HEK293T (cell line): ENCODE measurements around the gene PHYH.

Source experiments
- ARNT ChIP-seq: fragments of 450-650 bp; IDR thresholded peaks from 2 replicates; pipeline ENCODE4 v1.6.1; 2017; ENCODE audit warnings: mild to moderate bottlenecking
- CTBP1 ChIP-seq: fragments of 450-650 bp; IDR thresholded peaks from 2 replicates; pipeline ENCODE4 v1.6.1; 2016; ENCODE audit warnings: borderline replicate concordance
- ELF4 ChIP-seq: fragments of 450-650 bp; IDR thresholded peaks from 2 replicates; pipeline ENCODE4 v1.6.1; 2017; ENCODE audit warnings: antibody characterized with exemption
- FOXA1 ChIP-seq: fragments of 450-650 bp; IDR thresholded peaks from 2 replicates; pipeline ENCODE4 v1.6.1; 2016; ENCODE audit warnings: mild to moderate bottlenecking
- FOXM1 ChIP-seq: fragments of 450-650 bp; IDR thresholded peaks from 2 replicates; pipeline ENCODE4 v1.6.1; 2017; ENCODE audit warnings: mild to moderate bottlenecking, borderline replicate concordance
- HDGF ChIP-seq: fragments of 450-650 bp; IDR thresholded peaks from 2 replicates; pipeline ENCODE4 v1.6.1; 2017; ENCODE audit warnings: antibody characterized with exemption, borderline replicate concordance
- NFRKB ChIP-seq: fragments of 450-650 bp; IDR thresholded peaks from 2 replicates; pipeline ENCODE4 v1.6.1; 2016; ENCODE audit warnings: mild to moderate bottlenecking, moderate library complexity
- SUZ12 ChIP-seq: fragments of 450-650 bp; IDR thresholded peaks from 2 replicates; pipeline ENCODE4 v1.6.1; 2016; ENCODE audit warnings: mild to moderate bottlenecking
- TARDBP ChIP-seq: fragments of 450-650 bp; IDR thresholded peaks from 2 replicates; pipeline ENCODE4 v1.6.1; 2016
- TF ChIP-seq, protein P1 (sequence below): fragments of 450-650 bp; IDR thresholded peaks from 2 replicates; pipeline ENCODE4 v1.6.1; 2016

DNA sequence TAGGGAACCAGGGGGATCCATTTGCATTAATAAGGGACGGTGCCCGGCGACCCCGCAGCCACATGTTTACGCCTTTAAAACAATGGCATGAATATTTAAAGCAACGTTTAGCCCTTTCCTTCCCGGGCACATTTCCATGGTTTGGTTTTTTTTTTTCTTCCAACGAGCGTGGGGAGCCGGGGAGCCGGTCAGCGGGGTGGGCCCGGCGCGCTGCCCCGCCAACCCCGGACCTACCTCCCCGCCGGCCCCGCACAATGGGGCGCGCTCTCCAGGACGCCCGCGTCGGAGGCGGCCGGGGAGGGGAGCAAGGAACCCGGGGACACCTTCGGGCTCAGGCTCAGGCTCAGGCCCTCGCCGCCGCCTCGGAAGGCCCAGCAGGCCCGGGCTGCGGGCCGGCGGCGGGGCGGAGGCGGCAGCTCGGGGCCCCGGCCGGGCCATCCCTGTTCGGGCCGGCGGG is 47.2 kb upstream of the PHYH start:
- no peak for TF ChIP-seq ARNT
- no peak for TF ChIP-seq CTBP1
- TF ChIP-seq NFRKB = no peak
- TF ChIP-seq ELF4 = no peak
- TF ChIP-seq FOXM1 = no peak
- no peak for TF ChIP-seq TARDBP
- TF ChIP-seq FOXA1 = no peak
- TF ChIP-seq, protein P1, sequence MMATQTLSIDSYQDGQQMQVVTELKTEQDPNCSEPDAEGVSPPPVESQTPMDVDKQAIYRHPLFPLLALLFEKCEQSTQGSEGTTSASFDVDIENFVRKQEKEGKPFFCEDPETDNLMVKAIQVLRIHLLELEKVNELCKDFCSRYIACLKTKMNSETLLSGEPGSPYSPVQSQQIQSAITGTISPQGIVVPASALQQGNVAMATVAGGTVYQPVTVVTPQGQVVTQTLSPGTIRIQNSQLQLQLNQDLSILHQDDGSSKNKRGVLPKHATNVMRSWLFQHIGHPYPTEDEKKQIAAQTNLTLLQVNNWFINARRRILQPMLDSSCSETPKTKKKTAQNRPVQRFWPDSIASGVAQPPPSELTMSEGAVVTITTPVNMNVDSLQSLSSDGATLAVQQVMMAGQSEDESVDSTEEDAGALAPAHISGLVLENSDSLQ = no peak
- no peak for TF ChIP-seq SUZ12
- no peak for TF ChIP-seq HDGF
